Esophagus muscularis mucosa (tissue), 3 donors: ENCODE results near the gene DDT.
"Not testable (repeated sequence)": the region's sequence is repeated elsewhere in the genome, so short reads cannot be mapped to it uniquely, and the experiment has no call there.

Source experiments
- CTCF ChIP-seq, 3 experiments: fragments of 200-600 bp in 2 of 3; fragments of 450-650 bp in 1 of 3; sonication (generic) in 2 of 3; IDR thresholded peaks; one replicate each; pipeline ENCODE4 v1.5.1; 2017 to 2019; ENCODE audit warnings: antibody characterized with exemption in 3 of 3, mild to moderate bottlenecking in 2 of 3, moderate library complexity in 1 of 3
- POLR2AphosphoS5 ChIP-seq, 2 donors: sonication (generic); formaldehyde crosslinking; IDR thresholded peaks; one replicate each; pipeline ENCODE4 v1.6.1; 2017; ENCODE audit warnings: antibody characterized with exemption in 2 of 2

DNA sequence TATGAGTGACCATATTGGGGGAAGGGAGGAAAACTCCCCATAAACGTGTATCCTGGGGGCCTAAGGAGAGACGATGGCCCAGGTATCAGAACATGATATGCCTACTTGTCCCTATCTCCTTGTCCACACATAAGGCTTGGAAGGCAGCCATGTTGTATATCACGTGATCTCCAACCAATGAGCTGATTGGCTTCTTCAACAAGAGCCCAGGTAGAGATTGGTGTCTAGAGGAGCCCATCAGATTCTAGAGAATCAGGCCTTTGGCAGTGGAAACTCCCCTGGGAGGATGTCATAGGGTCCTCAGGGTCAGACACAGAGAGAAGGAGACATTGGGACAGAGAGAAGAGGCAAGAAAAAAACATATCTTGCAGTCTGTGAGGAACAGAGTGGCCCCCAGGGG, 26.9 kb downstream of the DDT start:
- not testable (repeated sequence) for TF ChIP-seq CTCF, POLR2AphosphoS5 (IDR thresholded peaks at IDR 0.05)
